ENCODE results near the gene HHLA2.
"Not testable (repeated sequence)": the region's sequence is repeated elsewhere in the genome, so short reads cannot be mapped to it uniquely, and the experiment has no call there.

Gene HHLA2, protein sequence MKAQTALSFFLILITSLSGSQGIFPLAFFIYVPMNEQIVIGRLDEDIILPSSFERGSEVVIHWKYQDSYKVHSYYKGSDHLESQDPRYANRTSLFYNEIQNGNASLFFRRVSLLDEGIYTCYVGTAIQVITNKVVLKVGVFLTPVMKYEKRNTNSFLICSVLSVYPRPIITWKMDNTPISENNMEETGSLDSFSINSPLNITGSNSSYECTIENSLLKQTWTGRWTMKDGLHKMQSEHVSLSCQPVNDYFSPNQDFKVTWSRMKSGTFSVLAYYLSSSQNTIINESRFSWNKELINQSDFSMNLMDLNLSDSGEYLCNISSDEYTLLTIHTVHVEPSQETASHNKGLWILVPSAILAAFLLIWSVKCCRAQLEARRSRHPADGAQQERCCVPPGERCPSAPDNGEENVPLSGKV

DNA sequence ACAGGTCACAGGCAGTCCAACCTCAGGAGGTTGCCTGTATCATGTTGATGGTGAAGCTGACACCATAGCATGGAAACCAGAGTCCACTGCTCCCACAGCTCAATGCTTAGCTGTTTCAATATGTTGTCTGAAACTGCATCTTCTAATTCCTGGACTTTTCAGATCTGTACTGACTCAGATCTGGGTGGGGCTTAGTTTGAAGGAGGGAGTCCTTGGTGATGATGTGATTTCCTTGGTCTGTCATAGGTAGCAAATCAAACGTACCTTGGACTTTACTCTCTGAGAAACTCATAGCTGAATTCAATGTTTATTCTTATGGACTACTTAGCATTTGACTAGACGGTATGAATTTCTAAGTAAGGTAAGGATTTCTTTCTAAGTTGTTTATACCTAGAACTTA is at the start of gene HHLA2:
Gene HHLA2, plus strand, starts transcription at position 310 of the 400 bp plus-strand sequence. CDS start 55,266 bp downstream, outside the sequence.
- no peak for DNase-seq (ENCODE audit: low read depth)
- H3K4me3 ChIP-seq (ENCODE audit: control insufficient read depth, low read depth, low read length) = no peak within 1 kb of the TSS
- TF ChIP-seq, protein P1, sequence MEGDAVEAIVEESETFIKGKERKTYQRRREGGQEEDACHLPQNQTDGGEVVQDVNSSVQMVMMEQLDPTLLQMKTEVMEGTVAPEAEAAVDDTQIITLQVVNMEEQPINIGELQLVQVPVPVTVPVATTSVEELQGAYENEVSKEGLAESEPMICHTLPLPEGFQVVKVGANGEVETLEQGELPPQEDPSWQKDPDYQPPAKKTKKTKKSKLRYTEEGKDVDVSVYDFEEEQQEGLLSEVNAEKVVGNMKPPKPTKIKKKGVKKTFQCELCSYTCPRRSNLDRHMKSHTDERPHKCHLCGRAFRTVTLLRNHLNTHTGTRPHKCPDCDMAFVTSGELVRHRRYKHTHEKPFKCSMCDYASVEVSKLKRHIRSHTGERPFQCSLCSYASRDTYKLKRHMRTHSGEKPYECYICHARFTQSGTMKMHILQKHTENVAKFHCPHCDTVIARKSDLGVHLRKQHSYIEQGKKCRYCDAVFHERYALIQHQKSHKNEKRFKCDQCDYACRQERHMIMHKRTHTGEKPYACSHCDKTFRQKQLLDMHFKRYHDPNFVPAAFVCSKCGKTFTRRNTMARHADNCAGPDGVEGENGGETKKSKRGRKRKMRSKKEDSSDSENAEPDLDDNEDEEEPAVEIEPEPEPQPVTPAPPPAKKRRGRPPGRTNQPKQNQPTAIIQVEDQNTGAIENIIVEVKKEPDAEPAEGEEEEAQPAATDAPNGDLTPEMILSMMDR (conservative IDR thresholded peaks at IDR 0.05; ENCODE audit: control insufficient read depth, insufficient read depth, low read depth, low read length) = no peak

DNA sequence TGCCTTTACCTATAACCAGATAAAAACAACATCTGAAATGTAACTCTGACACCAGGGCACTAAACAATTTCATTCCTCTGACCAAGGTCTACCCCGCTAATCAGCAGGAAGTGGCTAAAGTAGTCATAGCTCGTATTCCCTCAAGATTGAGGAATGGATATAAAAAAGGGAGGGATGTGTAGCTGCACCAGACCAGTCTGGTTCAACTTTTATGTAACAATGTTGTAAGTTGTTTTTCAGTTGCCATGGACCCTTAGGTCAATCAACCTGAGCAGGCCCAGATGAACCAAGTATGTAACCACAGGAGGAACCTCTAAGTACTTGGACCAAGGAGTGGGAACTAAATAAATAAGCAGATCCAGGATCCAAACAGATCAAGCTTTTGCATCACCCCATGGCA is 45.7 kb upstream of the HHLA2 start:
- peak; percentile 2 for DNase-seq (ENCODE audit: low read depth)
- TF ChIP-seq, protein P1 (conservative IDR thresholded peaks at IDR 0.05; ENCODE audit: control insufficient read depth, insufficient read depth, low read depth, low read length) = no peak
- no peak overlapping the region for H3K4me3 ChIP-seq (ENCODE audit: control insufficient read depth, low read depth, low read length)

DNA sequence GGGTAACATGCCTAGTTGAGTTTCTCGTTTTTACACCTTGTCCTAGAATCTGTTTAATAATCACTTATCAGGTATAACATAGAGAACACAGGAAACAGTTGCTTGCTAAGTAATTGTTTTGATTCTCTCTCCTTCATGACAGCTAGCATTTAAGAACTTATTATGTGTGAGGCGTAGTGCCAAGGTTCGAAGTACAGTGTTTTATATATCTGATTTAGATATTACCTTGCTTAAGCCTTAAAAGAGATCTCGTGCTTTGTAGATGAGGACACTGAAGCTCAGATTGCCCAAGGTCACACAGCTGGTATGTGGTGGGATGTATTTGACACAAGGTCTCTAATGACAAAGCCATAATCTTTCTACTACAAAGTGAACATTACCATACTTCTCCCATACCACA is 45.1 kb upstream of the HHLA2 start:
- no peak overlapping the region for H3K4me3 ChIP-seq (ENCODE audit: control insufficient read depth, low read depth, low read length)
- DNase-seq (ENCODE audit: low read depth) = no peak
- TF ChIP-seq, protein P1 (conservative IDR thresholded peaks at IDR 0.05; ENCODE audit: control insufficient read depth, insufficient read depth, low read depth, low read length) = no peak

DNA sequence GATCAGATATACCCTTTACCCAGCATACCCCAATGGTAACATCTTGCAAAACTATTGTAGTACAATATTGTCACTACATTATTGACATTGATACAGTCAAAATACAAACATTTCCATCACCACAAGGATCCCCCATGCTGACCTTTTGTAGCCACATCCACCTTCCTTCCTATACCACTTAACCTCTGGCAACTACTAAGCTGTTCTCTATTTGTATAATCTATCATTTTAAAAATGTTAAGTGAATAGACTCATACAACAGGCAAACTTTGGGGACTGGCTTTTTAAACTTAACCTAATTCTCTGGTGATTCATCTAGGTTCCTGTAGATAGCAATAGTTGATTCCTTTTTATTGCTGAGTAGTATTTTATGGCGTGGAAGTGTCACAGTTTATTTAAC is 44.5 kb upstream of the HHLA2 start:
- DNase-seq (ENCODE audit: low read depth) = no peak
- TF ChIP-seq, protein P1 (conservative IDR thresholded peaks at IDR 0.05; ENCODE audit: control insufficient read depth, insufficient read depth, low read depth, low read length) = no peak
- no peak overlapping the region for H3K4me3 ChIP-seq (ENCODE audit: control insufficient read depth, low read depth, low read length)

DNA sequence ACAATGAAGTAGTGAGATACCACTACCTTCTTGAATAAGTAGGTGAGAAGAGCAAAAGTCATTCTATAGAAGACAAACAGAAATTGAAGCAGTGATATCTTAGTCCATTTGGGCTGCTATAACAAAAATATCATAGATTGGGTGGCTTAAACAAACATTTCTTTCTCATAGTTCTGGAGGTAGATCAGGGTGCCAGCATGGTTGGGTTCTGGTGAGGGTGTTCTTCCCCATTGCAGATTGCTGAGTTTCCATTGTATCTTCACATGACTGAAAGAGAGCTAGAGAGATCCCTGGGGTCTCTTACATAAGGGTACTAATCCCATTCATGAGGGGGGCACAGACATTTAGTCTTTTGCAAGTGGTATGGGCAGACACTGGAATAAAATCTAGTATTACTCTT is 41.2 kb upstream of the HHLA2 start:
- TF ChIP-seq, protein P1 (conservative IDR thresholded peaks at IDR 0.05; ENCODE audit: control insufficient read depth, insufficient read depth, low read depth, low read length) = no peak
- H3K4me3 ChIP-seq (ENCODE audit: control insufficient read depth, low read depth, low read length) = no peak overlapping the region
- DNase-seq (ENCODE audit: low read depth) = no peak

DNA sequence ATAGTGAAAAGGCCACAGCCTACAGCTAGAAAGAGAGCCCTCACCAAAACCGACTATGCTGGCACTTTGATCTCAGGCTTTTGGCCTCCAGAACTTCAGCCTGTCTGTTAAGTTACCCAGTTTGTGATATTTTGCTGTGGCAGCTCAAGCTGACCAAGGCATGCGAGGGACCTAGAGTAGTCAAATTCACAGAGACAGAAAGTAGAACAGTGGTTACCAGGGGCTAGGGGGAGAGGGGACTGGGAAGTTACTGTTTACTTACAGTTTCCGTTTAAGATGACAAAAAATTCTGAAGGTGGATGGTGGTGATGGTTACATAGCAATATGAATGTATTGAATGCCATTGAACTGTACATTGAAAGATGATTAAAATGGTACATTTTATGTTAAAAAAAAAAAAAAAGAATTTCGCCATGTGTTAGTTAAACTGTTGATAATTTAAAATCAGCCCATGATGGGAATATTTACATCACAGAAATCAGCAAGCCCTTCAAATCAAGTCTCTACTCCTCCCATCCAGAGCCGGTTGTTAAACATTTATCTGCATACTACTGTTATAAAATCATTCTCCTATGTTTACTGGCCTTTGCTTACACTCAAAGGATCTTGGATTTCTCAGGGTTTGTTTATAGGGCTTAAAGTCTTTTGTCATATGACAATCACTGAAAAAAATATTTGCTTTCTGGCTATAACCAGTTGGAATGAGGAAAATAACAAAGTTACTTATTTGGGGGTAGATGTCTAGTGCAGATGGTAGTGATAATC is 31.6 kb upstream of the HHLA2 start:
- DNase-seq (ENCODE audit: low read depth); H3K4me3 ChIP-seq (ENCODE audit: control insufficient read depth, low read depth, low read length): not testable (repeated sequence)

DNA sequence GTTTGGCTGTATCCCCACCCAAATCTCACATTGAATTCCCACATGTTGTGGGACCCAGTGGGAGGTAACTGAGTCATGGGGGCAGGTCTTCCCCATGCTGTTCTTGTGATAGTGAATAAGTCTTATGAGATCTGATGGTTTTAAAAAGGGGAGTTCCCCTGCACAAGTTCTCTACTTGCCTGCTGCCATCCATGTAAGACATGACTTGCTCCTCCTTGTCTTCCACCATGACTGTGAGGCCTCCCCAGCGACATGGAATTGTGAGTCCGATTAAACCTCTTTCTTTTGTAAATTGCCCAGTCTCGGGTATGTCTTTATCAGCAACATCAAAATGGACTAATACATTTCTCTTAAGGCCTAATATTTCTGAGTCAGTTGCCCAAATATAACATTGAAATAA is 28.1 kb upstream of the HHLA2 start:
- not testable (repeated sequence) for H3K4me3 ChIP-seq (ENCODE audit: control insufficient read depth, low read depth, low read length); DNase-seq (ENCODE audit: low read depth)

Data from fibroblast of mammary gland (primary cell).